T-helper 1 cell (primary cell): Measurements from ENCODE around the gene ABCD4.
"Not testable (repeated sequence)": the region's sequence is repeated elsewhere in the genome, so short reads cannot be mapped to it uniquely, and the experiment has no call there.

Source experiments
- DNase-seq, 5 donors: peaks; one replicate each; pipeline ENCODE4 v3.0.0-alpha.2; 2012 to 2020

The ABCD4 gene

GRCh38 chr14:74301594-74302151, 1.1 kb downstream of the ABCD4 start:
- DNase-seq: no peak

GRCh38 chr14:74299061-74299545, 3.6 kb downstream of the ABCD4 start:
- DNase-seq: peak in 1 of 5 donors; percentile 44

- no peak for DNase-seq
Observed at GRCh38 chr14:74297986-74298385, 4.7 kb downstream of the ABCD4 start.

- no peak for DNase-seq
Observed at GRCh38 chr14:74296037-74296467, 6.7 kb downstream of the ABCD4 start.

- DNase-seq: no peak
Observed at GRCh38 chr14:74293606-74294005, 9.1 kb downstream of the ABCD4 start.

GRCh38 chr14:74292061-74292460, 10.7 kb downstream of the ABCD4 start:
- no peak for DNase-seq

- no peak for DNase-seq
Observed at GRCh38 chr14:74290415-74290814, 12.3 kb downstream of the ABCD4 start.

- DNase-seq: no peak
Observed at GRCh38 chr14:74289801-74290200, 12.9 kb downstream of the ABCD4 start.

GRCh38 chr14:74286736-74287135, 16.0 kb downstream of the ABCD4 start:
- DNase-seq: no peak

GRCh38 chr14:74281069-74281468, 21.7 kb downstream of the ABCD4 start:
- no peak for DNase-seq

GRCh38 chr14:74278080-74278479, 24.7 kb downstream of the ABCD4 start:
- no peak for DNase-seq

- no peak for DNase-seq
Observed at GRCh38 chr14:74275241-74275841, 27.4 kb downstream of the ABCD4 start.

GRCh38 chr14:74271365-74271764, 31.4 kb downstream of the ABCD4 start:
- no peak for DNase-seq

- not testable (repeated sequence) for DNase-seq
Observed at GRCh38 chr14:74270382-74271177, 32.2 kb downstream of the ABCD4 start.

- DNase-seq: no peak
Observed at GRCh38 chr14:74267588-74267987, 35.1 kb downstream of the ABCD4 start.

- DNase-seq: no peak
Observed at GRCh38 chr14:74265301-74265965, 37.3 kb downstream of the ABCD4 start.

- no peak for DNase-seq
Observed at GRCh38 chr14:74263921-74264320, 38.8 kb downstream of the ABCD4 start.

GRCh38 chr14:74263181-74263580, 39.6 kb downstream of the ABCD4 start:
- no peak for DNase-seq

GRCh38 chr14:74262076-74262475, 40.7 kb downstream of the ABCD4 start:
- no peak for DNase-seq

GRCh38 chr14:74261288-74261687, 41.4 kb downstream of the ABCD4 start:
- DNase-seq: no peak

- DNase-seq: no peak
Observed at GRCh38 chr14:74260525-74261233, 42.1 kb downstream of the ABCD4 start.

- no peak for DNase-seq
Observed at GRCh38 chr14:74259513-74259912, 43.2 kb downstream of the ABCD4 start.

- DNase-seq: no peak
Observed at GRCh38 chr14:74258764-74259035, 44.0 kb downstream of the ABCD4 start.
